NB4 (cell line): ENCODE data around the gene NUP98.
"Not testable (repeated sequence)": the region's sequence is repeated elsewhere in the genome, so short reads cannot be mapped to it uniquely, and the experiment has no call there.

ENCODE experiments used
- CTCF ChIP-seq: IDR thresholded peaks from one replicate; pipeline ENCODE4 v1.5.1; 2012; ENCODE audit warnings: low read depth, low read length
- MAX ChIP-seq: IDR thresholded peaks from 2 replicates; pipeline ENCODE4 v1.6.1; 2011; ENCODE audit warnings: low read depth, low read length
- MYC ChIP-seq: IDR thresholded peaks from 2 replicates; pipeline ENCODE4 v1.6.1; 2011; ENCODE audit warnings: low read depth, low read length
- POLR2A ChIP-seq: IDR thresholded peaks from 2 replicates; pipeline ENCODE4 v1.6.1; 2011; ENCODE audit warnings: mild to moderate bottlenecking; ENCODE audit not compliant: insufficient read length; ENCODE audit errors: extremely low read depth

- TF ChIP-seq CTCF, POLR2A, MAX, MYC: not testable (repeated sequence)
Measured at GRCh38 chr11:3814832-3815231, 17.5 kb upstream of the NUP98 start.
